HFFc6 (cell line): Measurements from ENCODE around the gene GRAMD1B. TPM values are rescaled to one million over a fixed set of nuclear protein-coding genes. Genes with fewer than 3 reads are reported as not detected.
A peak's percentile ranks its signal among the peaks of the same experiment; 100 is the strongest.

ENCODE experiments used
- DNase-seq: peaks from one replicate; pipeline ENCODE4 v3.0.0-alpha.2; 2018
- H3K27ac Mint-ChIP-seq: 2 replicates; pipeline ENCODE4 v1.8.0; 2020; ENCODE audit warnings: mild to moderate bottlenecking, mixed read lengths
- H3K27me3 Mint-ChIP-seq: 2 replicates; pipeline ENCODE4 v1.8.0; 2021; ENCODE audit warnings: mild to moderate bottlenecking, moderate library complexity, mixed read lengths; ENCODE audit not compliant: insufficient read depth
- H3K36me3 Mint-ChIP-seq: 2 replicates; pipeline ENCODE4 v1.8.0; 2021; ENCODE audit warnings: low read depth, mixed read lengths
- H3K4me1 Mint-ChIP-seq: 2 replicates; pipeline ENCODE4 v1.8.0; 2020; ENCODE audit warnings: low read depth, mixed read lengths
- H3K4me3 Mint-ChIP-seq: 2 replicates; pipeline ENCODE4 v1.8.0; 2020; ENCODE audit warnings: mild to moderate bottlenecking, moderate library complexity, mixed read lengths
- H3K9me3 Mint-ChIP-seq: 2 replicates; pipeline ENCODE4 v1.8.0; 2020; ENCODE audit warnings: mild to moderate bottlenecking, mixed read lengths
- CTCF ChIP-seq: fragments of 200-600 bp; sonication (generic); IDR thresholded peaks from 2 replicates; pipeline ENCODE4 v1.5.0; 2021; ENCODE audit warnings: antibody characterized with exemption, mild to moderate bottlenecking
- total RNA-seq, 6 experiments: library from RNA; stranded (reverse); fragmentation: NEBNext Ultra II Directional; extraction: Animal tissue kit (Norgen Biotek cat#: 25700); gene quantifications; 2 replicates in 1 of 6; 3 replicates in 5 of 6; pipeline ENCODE4 v1.2.3, GENCODE V29; 2021

Gene GRAMD1B
- total RNA-seq, 6 experiments from 2014 or later: 46.1 to 54.5 (median 51.3) TPM

GRCh38 chr11:123493349-123494063 is 63.4 kb downstream of the GRAMD1B start:
- no peaks in the 10 kb centered on the region for H3K27me3 Mint-ChIP-seq
- H3K27ac Mint-ChIP-seq: peak overlapping the region; percentile 74
- no peak for TF ChIP-seq CTCF
- DNase-seq: no peak
- no peaks in the 10 kb centered on the region for H3K9me3 Mint-ChIP-seq
- peaks cover 5% of the 10 kb centered on the region; the same call in 1 of the 2 replicates for H3K36me3 Mint-ChIP-seq
- H3K4me3 Mint-ChIP-seq: no peak overlapping the region
- H3K4me1 Mint-ChIP-seq: peaks cover 58% of the 10 kb centered on the region

- Mint-ChIP-seq H3K4me1 (peaks cover 59% of the 10 kb centered on the region), H3K27ac (peak overlapping the region; percentile 74), H3K4me3 (peak overlapping the region; percentile 55), H3K9me3 (no peaks in the 10 kb centered on the region), H3K27me3 (no peaks in the 10 kb centered on the region), H3K36me3 (peaks cover 5% of the 10 kb centered on the region; the same call in 1 of the 2 replicates)
- peak; percentile 33 for DNase-seq
- no peak for TF ChIP-seq CTCF
These were observed 64.4 kb downstream of the GRAMD1B start for GRCh38 chr11:123494195-123495050.

- TF ChIP-seq CTCF: no peak
- H3K27me3 Mint-ChIP-seq: no peaks in the 10 kb centered on the region; the same call in 1 of the 2 replicates
- DNase-seq: no peak
- H3K9me3 Mint-ChIP-seq: no peaks in the 10 kb centered on the region
- peaks cover 19% of the 10 kb centered on the region for H3K4me1 Mint-ChIP-seq
- H3K4me3 Mint-ChIP-seq: no peak overlapping the region
- H3K27ac Mint-ChIP-seq: no peak overlapping the region
- H3K36me3 Mint-ChIP-seq: peaks cover 6% of the 10 kb centered on the region; the same call in 1 of the 2 replicates
These were observed 74.3 kb downstream of the GRAMD1B start for GRCh38 chr11:123504401-123504800.

GRCh38 chr11:123505546-123506299 is 75.7 kb downstream of the GRAMD1B start:
- no peak overlapping the region; the same call in 1 of the 2 replicates for H3K27ac Mint-ChIP-seq
- no peak overlapping the region for H3K4me3 Mint-ChIP-seq
- peaks cover 28% of the 10 kb centered on the region for H3K4me1 Mint-ChIP-seq
- no peak for TF ChIP-seq CTCF
- H3K9me3 Mint-ChIP-seq: no peaks in the 10 kb centered on the region
- peaks cover 6% of the 10 kb centered on the region; the same call in 1 of the 2 replicates for H3K36me3 Mint-ChIP-seq
- H3K27me3 Mint-ChIP-seq: no peaks in the 10 kb centered on the region; the same call in 1 of the 2 replicates
- no peak for DNase-seq

- Mint-ChIP-seq H3K27ac (peak overlapping the region; percentile 15; the same call in 1 of the 2 replicates), H3K4me3 (no peak overlapping the region), H3K9me3 (no peaks in the 10 kb centered on the region), H3K4me1 (peaks cover 41% of the 10 kb centered on the region), H3K27me3 (no peaks in the 10 kb centered on the region; the same call in 1 of the 2 replicates), H3K36me3 (peaks cover 11% of the 10 kb centered on the region; the same call in 1 of the 2 replicates)
- DNase-seq: no peak
- no peak for TF ChIP-seq CTCF
These were observed 77.0 kb downstream of the GRAMD1B start for GRCh38 chr11:123507043-123507442.
